ENCODE data around the gene VWA5B1. TPM values are rescaled to one million over a fixed set of nuclear protein-coding genes. Genes with fewer than 3 reads are reported as not detected.

The VWA5B1 gene
- total and polyA plus RNA-seq, 2 of the 4 experiments (the other 2 are of a cell fraction): not detected

DNA sequence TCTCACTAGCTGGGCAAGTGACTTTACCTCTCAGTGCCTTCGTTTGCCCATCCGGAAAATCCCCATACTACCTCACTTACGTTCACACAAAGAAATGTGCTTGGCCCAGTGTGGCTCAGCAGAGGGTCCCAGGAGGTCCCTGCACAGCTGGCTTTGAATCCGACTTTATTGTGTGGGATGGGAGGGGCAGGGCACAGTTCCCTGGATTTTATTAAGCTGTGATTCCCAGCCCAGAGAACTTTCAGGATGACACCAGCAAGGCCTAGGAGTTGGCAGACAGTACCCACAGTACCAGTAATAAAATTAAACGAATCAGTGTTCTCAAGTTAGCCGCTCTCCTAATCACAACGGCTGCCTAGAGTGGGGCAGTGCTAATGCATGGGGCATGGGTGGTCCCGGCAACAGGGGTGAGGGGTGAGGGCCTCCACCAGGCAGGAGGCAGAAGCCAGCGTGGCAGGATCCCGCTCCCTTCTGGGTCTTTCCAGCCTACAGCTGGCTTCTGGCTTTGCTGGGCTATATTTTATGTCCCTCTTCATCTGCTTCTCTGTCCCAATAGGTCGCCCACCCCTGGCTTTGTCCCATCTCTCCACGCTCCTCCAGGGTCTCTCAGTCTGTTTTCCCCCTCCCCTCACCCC, 74.9 kb downstream of the VWA5B1 start:
- H2AK5ac ChIP-seq (ENCODE audit: low read depth, low read length): no peak overlapping the region
- no peak overlapping the region for H3K27ac ChIP-seq (ENCODE audit: insufficient read depth, low read length)
- no peak overlapping the region for H2AFZ ChIP-seq (replicated peaks; ENCODE audit: low read length, poor library complexity)
- H2BK15ac ChIP-seq (ENCODE audit: low read depth, low read length): no peak overlapping the region
- in situ Hi-C loops (cut with MboI; ENCODE audit: low sequenced_read_pairs) (no loop called here), dilution Hi-C loops (cut with HindIII; ENCODE audit: low sequenced_read_pairs, unreplicated experiment) (no loop called here), intact Hi-C loops (cut with micrococcal nuclease) (no loop called here)
- H4K5ac ChIP-seq (ENCODE audit: low read depth, low read length): no peak overlapping the region
- H3K4me1 ChIP-seq (ENCODE audit: control insufficient read depth, insufficient read depth, low read length): no peaks in the 10 kb centered on the region; the same call in 1 of the 2 replicates
- DNase-seq (no peak), ATAC-seq (ENCODE audit: low read depth) (no peak)
- H4K91ac ChIP-seq (ENCODE audit: insufficient read depth, low read depth, low read length): no peak overlapping the region
- H4K8ac ChIP-seq (ENCODE audit: low read depth in 2 of 2, low read length in 2 of 2): no peak overlapping the region
- no peak overlapping the region for H2BK5ac ChIP-seq (ENCODE audit: low read depth, low read length, poor library complexity, severe bottlenecking)
- no peak overlapping the region for H3K18ac ChIP-seq (ENCODE audit: low read depth, low read length)
- H3K9me3 ChIP-seq (ENCODE audit: control insufficient read depth, insufficient read depth, low read length): no peaks in the 10 kb centered on the region
- POLR2A ChIA-PET (ENCODE audit: unreplicated experiment): interaction anchor here (0.6 kb wide), 1 partner anchor 115 kb away, joined by 3 read pairs; no protein-coding TSS in a partner anchor
- CTCF ChIA-PET: no interaction called here
- no peak overlapping the region for H3K14ac ChIP-seq (replicated peaks; ENCODE audit: low read depth, low read length)
- no peak overlapping the region for H2BK20ac ChIP-seq (ENCODE audit: low read depth, low read length)
- no peak overlapping the region for H3K4ac ChIP-seq (ENCODE audit: low read depth, low read length)
- no peaks in the 10 kb centered on the region for H3K36me3 ChIP-seq (ENCODE audit: control insufficient read depth, insufficient read depth, low read length)
- no TSS peak for BruUV-seq (replicated peaks)
- H3K79me1 ChIP-seq (ENCODE audit: low read depth in 1 of 2, low read length in 2 of 2): no peaks in the 10 kb centered on the region
- no peak for TF ChIP-seq CEBPB (IDR thresholded peaks at IDR 0.05; ENCODE audit: low read depth, low read length)
- no peak for TF ChIP-seq CHD1 (IDR thresholded peaks at IDR 0.05; ENCODE audit: low read depth, low read length)
- TF ChIP-seq, protein P1, sequence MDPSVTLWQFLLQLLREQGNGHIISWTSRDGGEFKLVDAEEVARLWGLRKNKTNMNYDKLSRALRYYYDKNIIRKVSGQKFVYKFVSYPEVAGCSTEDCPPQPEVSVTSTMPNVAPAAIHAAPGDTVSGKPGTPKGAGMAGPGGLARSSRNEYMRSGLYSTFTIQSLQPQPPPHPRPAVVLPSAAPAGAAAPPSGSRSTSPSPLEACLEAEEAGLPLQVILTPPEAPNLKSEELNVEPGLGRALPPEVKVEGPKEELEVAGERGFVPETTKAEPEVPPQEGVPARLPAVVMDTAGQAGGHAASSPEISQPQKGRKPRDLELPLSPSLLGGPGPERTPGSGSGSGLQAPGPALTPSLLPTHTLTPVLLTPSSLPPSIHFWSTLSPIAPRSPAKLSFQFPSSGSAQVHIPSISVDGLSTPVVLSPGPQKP (IDR thresholded peaks at IDR 0.05; ENCODE audit: borderline replicate concordance, low read depth, low read length): no peak
- no peak for TF ChIP-seq MAFK (IDR thresholded peaks at IDR 0.05; ENCODE audit: low read depth, low read length)
- TF ChIP-seq FOS (IDR thresholded peaks at IDR 0.05; ENCODE audit: low read depth, low read length): no peak
- TF ChIP-seq MXI1 (IDR thresholded peaks at IDR 0.05; ENCODE audit: borderline replicate concordance, low read depth, low read length): no peak
- TF ChIP-seq, protein P2, sequence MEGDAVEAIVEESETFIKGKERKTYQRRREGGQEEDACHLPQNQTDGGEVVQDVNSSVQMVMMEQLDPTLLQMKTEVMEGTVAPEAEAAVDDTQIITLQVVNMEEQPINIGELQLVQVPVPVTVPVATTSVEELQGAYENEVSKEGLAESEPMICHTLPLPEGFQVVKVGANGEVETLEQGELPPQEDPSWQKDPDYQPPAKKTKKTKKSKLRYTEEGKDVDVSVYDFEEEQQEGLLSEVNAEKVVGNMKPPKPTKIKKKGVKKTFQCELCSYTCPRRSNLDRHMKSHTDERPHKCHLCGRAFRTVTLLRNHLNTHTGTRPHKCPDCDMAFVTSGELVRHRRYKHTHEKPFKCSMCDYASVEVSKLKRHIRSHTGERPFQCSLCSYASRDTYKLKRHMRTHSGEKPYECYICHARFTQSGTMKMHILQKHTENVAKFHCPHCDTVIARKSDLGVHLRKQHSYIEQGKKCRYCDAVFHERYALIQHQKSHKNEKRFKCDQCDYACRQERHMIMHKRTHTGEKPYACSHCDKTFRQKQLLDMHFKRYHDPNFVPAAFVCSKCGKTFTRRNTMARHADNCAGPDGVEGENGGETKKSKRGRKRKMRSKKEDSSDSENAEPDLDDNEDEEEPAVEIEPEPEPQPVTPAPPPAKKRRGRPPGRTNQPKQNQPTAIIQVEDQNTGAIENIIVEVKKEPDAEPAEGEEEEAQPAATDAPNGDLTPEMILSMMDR (conservative IDR thresholded peaks at IDR 0.05; ENCODE audit: low read depth, low read length): no peak
- TF ChIP-seq NFE2L2 (IDR thresholded peaks at IDR 0.05; ENCODE audit: low read depth, low read length): no peak
- no peak for TF ChIP-seq RAD21 (IDR thresholded peaks at IDR 0.05; ENCODE audit: low read length)
- H2AK9ac ChIP-seq (replicated peaks; ENCODE audit: low read depth, low read length, poor library complexity): no peak overlapping the region
- H2BK120ac ChIP-seq (ENCODE audit: low read depth, low read length): no peak overlapping the region
- H3K9ac ChIP-seq (ENCODE audit: low read depth, low read length): no peak overlapping the region
- H3K56ac ChIP-seq (ENCODE audit: extremely low read depth, insufficient read depth, low read length): no peak overlapping the region
- H3K4me3 ChIP-seq (ENCODE audit: insufficient read depth, low read depth, low read length): no peak overlapping the region
- H3K23ac ChIP-seq (ENCODE audit: low read depth, low read length): no peak overlapping the region
- no peaks in the 10 kb centered on the region for H3K9me1 ChIP-seq (ENCODE audit: insufficient read depth, low read length)
- H3K27me3 ChIP-seq (ENCODE audit: control insufficient read depth, insufficient read depth, low read length): peaks cover 61% of the 10 kb centered on the region
- no peak overlapping the region for H3K4me2 ChIP-seq (ENCODE audit: low read depth, low read length)
- no peaks in the 10 kb centered on the region for H4K20me1 ChIP-seq (ENCODE audit: insufficient read depth, low read length)
- 20% methylated on average over 1 of the region's 12 CpGs; no CpG with 5 or more reads in 1 of the 2 experiments for WGBS, 2 experiments (ENCODE audit: extremely low coverage in 2 of 2, insufficient read length in 1 of 2)

All from IMR-90 (cell line).